ENCODE results near the gene SERGEF. TPM values are rescaled to one million over a fixed set of nuclear protein-coding genes. Genes with fewer than 3 reads are reported as not detected.
"Not testable (repeated sequence)": the region's sequence is repeated elsewhere in the genome, so short reads cannot be mapped to it uniquely, and the experiment has no call there.

Gene SERGEF
- total RNA-seq, 1 donor from 2014 or later, result 39.5 TPM

DNA sequence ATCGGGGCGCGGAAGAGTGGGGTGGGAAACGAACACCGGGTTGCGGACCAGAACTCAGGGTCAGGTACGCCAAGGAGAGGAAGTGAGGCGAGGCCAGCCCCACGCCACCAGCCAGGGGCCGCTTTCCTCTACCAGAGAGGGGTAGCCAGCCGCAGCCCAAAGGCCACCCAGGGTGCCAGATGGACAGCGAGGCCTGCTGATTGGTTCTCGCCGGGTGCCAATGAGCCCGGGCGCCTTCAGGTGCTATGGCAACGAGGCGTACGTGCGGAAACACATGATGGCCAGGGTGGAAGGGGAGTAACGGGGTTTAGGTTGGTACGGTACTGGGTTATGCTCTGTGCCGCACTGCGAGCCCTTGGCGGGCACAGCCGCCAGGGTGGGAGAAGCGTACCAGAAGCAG lies 128.9 kb downstream of the SERGEF start:
- intact Hi-C loops (cut with micrococcal nuclease), result no loop called here
- Mint-ChIP-seq H3K36me3 (ENCODE audit: low read depth) (no peaks in the 10 kb centered on the region), H3K27ac (no peak overlapping the region), H3K27me3 (ENCODE audit: low read depth) (no peaks in the 10 kb centered on the region), H3K9me3 (no peaks in the 10 kb centered on the region), H3K4me1 (ENCODE audit: low read depth) (no peaks in the 10 kb centered on the region), H3K4me3 (ENCODE audit: low read depth) (no peak overlapping the region)
- no peak for DNase-seq (ENCODE audit: low spot score)

DNA sequence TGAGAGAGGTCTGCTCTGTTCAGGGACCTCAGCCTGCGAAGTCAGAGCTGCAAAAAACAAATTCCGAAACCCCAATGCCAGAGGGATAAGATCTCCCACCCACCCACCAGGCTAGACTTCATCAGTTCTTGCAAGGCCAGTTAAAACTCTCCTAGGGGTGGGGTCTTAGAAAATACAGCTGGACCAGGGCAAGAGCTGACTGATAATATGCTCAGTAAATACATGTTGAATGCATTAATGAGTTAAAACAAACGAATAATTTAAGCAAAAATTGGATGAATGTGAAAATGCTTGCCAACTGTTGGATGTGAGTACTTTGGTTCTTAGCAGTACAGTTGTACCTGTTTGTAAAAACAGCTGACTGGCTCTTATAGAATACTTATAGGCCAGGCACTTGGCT lies 129.8 kb downstream of the SERGEF start:
- Mint-ChIP-seq H3K36me3 (ENCODE audit: low read depth) (no peaks in the 10 kb centered on the region), H3K9me3 (no peaks in the 10 kb centered on the region), H3K4me1 (ENCODE audit: low read depth) (no peaks in the 10 kb centered on the region), H3K27me3 (ENCODE audit: low read depth) (no peaks in the 10 kb centered on the region), H3K27ac (no peak overlapping the region), H3K4me3 (ENCODE audit: low read depth) (no peak overlapping the region)
- intact Hi-C loops (cut with micrococcal nuclease), result no loop called here
- DNase-seq (ENCODE audit: low spot score), result no peak

DNA sequence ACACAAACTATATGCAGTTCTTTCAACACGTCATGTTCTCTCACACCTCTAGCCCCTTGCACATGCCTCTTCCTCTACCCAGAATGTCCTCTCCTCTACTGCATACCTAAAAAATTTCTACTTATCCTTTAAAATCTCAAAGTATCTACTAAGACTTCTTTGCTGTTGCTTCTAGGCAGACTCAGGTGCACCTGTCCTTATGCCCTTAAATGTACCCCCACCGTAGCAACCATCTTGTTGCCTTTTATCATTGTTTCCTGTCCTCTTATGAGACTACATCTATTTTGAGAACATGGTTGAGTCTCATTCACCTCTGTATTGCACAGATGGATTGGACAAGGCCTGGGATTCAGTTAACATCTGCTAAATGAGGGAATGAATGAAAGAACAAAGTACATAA lies 134.1 kb downstream of the SERGEF start:
- no peak overlapping the region for H3K4me3 Mint-ChIP-seq (ENCODE audit: low read depth)
- no peaks in the 10 kb centered on the region for H3K27me3 Mint-ChIP-seq (ENCODE audit: low read depth)
- intact Hi-C loops (cut with micrococcal nuclease), result no loop called here
- peaks cover 2% of the 10 kb centered on the region for H3K36me3 Mint-ChIP-seq (ENCODE audit: low read depth)
- DNase-seq (ENCODE audit: low spot score), result no peak
- H3K27ac Mint-ChIP-seq, result no peak overlapping the region
- no peaks in the 10 kb centered on the region for H3K9me3 Mint-ChIP-seq
- H3K4me1 Mint-ChIP-seq (ENCODE audit: low read depth), result no peaks in the 10 kb centered on the region

DNA sequence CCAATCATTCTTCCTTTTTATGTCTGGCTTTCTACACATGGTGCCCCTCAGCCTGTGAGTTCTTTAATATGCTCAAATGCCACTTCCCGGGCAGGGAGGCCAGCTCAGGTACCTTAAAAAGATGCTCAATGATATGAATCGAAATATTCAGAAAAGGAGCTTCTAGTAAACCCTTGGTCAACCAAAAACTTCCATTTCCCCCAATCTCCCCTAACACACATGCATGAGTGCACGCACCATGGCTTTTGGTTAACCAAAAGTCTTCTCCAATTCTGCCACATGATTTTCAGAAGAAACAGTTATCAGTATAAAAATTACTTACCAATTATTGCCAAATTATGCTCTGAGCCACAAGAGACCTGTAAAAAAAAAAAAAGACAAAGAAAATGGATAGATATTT lies 135.0 kb downstream of the SERGEF start:
- no peak overlapping the region for H3K4me3 Mint-ChIP-seq (ENCODE audit: low read depth)
- H3K36me3 Mint-ChIP-seq (ENCODE audit: low read depth), result peaks cover 4% of the 10 kb centered on the region
- intact Hi-C loops (cut with micrococcal nuclease), result no loop called here
- no peaks in the 10 kb centered on the region for H3K9me3 Mint-ChIP-seq
- no peak for DNase-seq (ENCODE audit: low spot score)
- H3K4me1 Mint-ChIP-seq (ENCODE audit: low read depth), result no peaks in the 10 kb centered on the region
- no peak overlapping the region for H3K27ac Mint-ChIP-seq
- no peaks in the 10 kb centered on the region for H3K27me3 Mint-ChIP-seq (ENCODE audit: low read depth)

DNA sequence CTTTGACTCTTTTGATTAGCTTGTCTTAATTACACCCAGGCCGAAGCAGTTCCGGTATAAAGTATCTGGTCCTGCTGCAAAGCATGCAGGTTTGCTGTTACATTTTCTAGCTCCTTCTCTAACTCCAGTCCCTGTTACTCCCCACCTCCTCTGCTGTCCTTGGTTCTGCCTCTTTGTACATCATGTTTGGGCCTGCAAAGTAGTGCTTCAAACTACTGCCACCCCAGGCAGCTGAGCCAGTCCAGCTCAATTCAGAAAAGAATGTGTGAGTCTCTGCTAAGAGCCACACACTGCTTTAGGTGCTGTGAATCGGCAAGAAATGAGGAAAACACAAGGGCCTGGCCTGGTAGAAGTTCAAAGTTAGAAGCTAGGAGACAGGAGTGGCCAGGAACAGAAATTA lies 136.0 kb downstream of the SERGEF start:
- DNase-seq (ENCODE audit: low spot score), result no peak
- Mint-ChIP-seq H3K4me3 (ENCODE audit: low read depth) (no peak overlapping the region), H3K27ac (no peak overlapping the region), H3K9me3 (no peaks in the 10 kb centered on the region), H3K27me3 (ENCODE audit: low read depth) (no peaks in the 10 kb centered on the region), H3K36me3 (ENCODE audit: low read depth) (peaks cover 8% of the 10 kb centered on the region), H3K4me1 (ENCODE audit: low read depth) (no peaks in the 10 kb centered on the region)
- intact Hi-C loops (cut with micrococcal nuclease), result no loop called here

DNA sequence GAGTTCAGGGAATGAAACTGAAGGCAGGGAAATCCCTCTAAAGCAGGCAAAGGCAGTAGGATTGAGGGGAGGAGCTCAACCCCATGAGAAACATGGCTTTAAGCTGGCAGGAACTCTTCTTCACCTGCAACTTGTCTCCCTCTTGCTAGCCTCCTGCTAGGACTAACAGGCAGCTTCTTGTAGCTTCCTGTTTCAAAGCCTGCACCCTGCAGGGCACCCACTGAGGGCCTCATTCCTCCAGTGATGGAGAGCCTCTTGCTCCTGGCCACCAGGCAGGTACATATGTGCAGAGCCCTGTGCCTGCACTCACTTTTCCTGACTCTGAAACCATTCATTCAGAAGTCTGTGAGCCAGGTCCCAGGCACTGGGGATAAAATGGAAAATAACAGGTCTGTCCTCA lies 137.0 kb downstream of the SERGEF start:
- Mint-ChIP-seq H3K36me3 (ENCODE audit: low read depth) (peaks cover 8% of the 10 kb centered on the region), H3K4me1 (ENCODE audit: low read depth) (no peaks in the 10 kb centered on the region), H3K9me3 (no peaks in the 10 kb centered on the region), H3K27ac (no peak overlapping the region), H3K27me3 (ENCODE audit: low read depth) (no peaks in the 10 kb centered on the region), H3K4me3 (ENCODE audit: low read depth) (no peak overlapping the region)
- no peak for DNase-seq (ENCODE audit: low spot score)
- intact Hi-C loops (cut with micrococcal nuclease), result no loop called here

DNA sequence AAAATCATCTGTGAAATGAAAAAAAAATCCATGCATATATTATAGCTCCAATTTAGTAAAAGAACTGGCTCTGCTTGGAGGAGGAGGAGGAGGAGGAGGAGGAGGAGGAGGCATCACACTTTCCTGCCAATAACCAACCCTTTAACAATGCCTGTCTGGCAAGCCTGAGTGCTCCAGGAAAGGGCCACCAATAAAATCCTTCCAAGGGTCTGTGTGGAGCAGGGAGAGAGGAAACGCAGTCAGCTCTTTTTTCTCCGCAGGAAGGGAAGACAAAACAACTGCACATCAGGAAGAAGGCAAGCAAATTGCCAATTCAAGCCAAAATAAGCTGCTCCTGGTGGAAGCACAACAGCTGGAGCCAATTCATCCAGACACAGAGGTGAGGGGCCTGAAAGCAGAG lies 139.3 kb downstream of the SERGEF start:
- intact Hi-C loops (cut with micrococcal nuclease), result no loop called here
- H3K9me3 Mint-ChIP-seq, result peaks cover 5% of the 10 kb centered on the region
- H3K27ac Mint-ChIP-seq, result no peak overlapping the region
- no peaks in the 10 kb centered on the region for H3K4me1 Mint-ChIP-seq (ENCODE audit: low read depth)
- DNase-seq (ENCODE audit: low spot score), result no peak
- H3K27me3 Mint-ChIP-seq (ENCODE audit: low read depth), result no peaks in the 10 kb centered on the region
- H3K4me3 Mint-ChIP-seq (ENCODE audit: low read depth), result no peak overlapping the region
- peaks cover 19% of the 10 kb centered on the region for H3K36me3 Mint-ChIP-seq (ENCODE audit: low read depth)

DNA sequence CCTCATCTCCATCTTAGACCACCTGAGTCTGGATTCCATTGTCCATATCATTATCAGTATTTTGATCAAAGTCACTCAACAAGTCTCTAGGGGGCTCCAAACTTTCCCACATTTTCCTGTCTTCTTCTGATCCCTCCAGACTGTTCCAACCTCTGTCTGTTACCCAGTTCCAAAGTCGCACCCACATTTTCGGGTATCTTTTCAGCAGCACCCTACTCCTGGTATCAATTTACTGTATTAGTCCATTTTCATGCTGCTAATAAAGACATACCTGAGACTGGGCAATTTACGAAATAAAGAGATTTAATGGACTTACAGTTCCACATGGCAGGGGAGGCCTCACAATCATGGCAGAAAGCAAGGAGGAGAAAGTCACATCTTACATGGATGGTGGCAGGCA lies 144.4 kb downstream of the SERGEF start:
- DNase-seq (ENCODE audit: low spot score); H3K27ac Mint-ChIP-seq: not testable (repeated sequence)

DNA sequence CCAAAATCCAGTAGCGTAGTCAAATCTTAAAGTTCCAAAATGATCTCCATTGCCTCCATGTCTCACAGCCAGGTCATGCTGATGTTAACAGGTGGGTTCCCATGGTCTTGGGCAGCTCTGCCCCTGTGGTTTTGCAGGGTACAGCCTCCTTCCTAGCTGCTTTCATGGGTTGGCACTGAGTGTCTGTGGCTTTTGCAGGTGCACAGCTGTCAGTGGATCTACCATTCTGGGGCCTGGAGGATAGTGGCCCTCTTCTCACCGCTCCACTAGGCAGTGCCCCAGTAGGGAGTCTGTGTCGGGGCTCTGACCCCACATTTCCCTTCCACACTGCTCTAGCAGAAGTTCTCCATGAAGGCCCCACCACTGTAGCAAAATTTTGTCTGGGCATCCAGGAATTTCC lies 145.5 kb downstream of the SERGEF start:
- intact Hi-C loops (cut with micrococcal nuclease), result no loop called here
- no peak for DNase-seq (ENCODE audit: low spot score)
- H3K27me3 Mint-ChIP-seq (ENCODE audit: low read depth), result no peaks in the 10 kb centered on the region
- H3K27ac Mint-ChIP-seq, result no peak overlapping the region
- H3K36me3 Mint-ChIP-seq (ENCODE audit: low read depth), result peaks cover 17% of the 10 kb centered on the region
- H3K4me1 Mint-ChIP-seq (ENCODE audit: low read depth), result no peaks in the 10 kb centered on the region
- no peak overlapping the region for H3K4me3 Mint-ChIP-seq (ENCODE audit: low read depth)
- peaks cover 10% of the 10 kb centered on the region for H3K9me3 Mint-ChIP-seq

More for the DNA sequence above, 144.4 kb downstream of the SERGEF start:
- H3K4me3 Mint-ChIP-seq (ENCODE audit: low read depth); intact Hi-C loops (cut with micrococcal nuclease); H3K27me3 Mint-ChIP-seq (ENCODE audit: low read depth); H3K4me1 Mint-ChIP-seq (ENCODE audit: low read depth): not testable (repeated sequence)
- Mint-ChIP-seq H3K36me3 (ENCODE audit: low read depth) (peaks cover 21% of the 10 kb centered on the region), H3K9me3 (peaks cover 10% of the 10 kb centered on the region)

DNA sequence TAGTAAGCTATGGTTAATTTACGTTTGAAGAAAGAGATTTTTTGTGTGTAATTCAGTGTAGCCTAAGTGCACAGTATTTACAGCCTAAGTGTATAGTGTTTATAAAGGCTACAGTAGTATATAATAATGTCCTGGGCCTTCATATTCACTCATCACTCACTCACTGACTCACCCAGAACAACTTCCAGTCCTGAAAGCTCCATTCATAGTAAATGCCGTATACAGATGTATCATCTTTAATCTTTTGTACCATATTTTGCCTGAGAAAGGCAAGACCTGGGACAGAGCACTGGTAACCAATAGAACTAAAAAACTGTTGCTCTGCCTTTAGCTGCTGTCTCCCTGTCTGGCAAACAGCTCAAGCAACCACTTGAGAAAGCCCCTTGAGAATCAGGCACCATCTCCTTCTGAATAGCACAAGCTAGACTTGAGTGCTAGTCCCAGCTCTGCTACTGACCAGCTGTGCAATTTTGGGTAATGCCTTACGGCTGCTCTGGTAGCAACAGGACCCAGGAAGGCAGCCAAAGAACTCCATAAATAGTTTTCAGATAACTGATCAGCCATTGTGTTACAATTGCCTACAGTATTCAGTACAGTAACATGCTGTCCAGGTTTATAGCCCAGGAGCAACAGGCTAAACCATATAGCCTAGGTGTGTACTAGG lies 146.9 kb downstream of the SERGEF start:
- H3K27me3 Mint-ChIP-seq (ENCODE audit: low read depth), result no peaks in the 10 kb centered on the region
- intact Hi-C loops (cut with micrococcal nuclease), result no loop called here
- H3K4me3 Mint-ChIP-seq (ENCODE audit: low read depth), result no peak overlapping the region
- no peaks in the 10 kb centered on the region for H3K4me1 Mint-ChIP-seq (ENCODE audit: low read depth)
- DNase-seq (ENCODE audit: low spot score), result no peak
- peaks cover 17% of the 10 kb centered on the region for H3K36me3 Mint-ChIP-seq (ENCODE audit: low read depth)
- no peak overlapping the region for H3K27ac Mint-ChIP-seq
- H3K9me3 Mint-ChIP-seq, result peaks cover 10% of the 10 kb centered on the region

DNA sequence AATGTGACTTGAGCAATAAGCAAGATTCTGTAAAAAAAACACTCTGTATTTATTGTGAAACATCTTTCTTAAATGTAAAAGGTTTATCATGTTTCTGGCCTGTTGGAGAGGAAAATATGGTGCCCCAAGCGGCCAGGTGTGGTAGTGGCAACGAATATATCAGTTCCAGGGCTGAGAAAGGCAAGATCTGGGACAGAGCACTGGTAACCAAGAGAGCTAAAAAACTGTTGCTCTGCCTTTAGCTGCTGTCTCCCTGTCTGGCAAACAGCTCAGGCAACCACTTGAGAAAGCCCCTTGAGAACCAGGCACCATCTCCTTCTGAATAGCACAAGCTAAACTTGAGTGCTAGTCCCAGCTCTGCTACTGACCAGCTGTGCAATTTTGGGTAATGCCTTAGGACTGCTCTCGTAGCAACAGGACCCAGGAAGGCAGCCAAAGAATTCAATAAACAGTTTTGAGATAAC lies 148.3 kb downstream of the SERGEF start:
- no peak for DNase-seq (ENCODE audit: low spot score)
- Mint-ChIP-seq H3K27me3 (ENCODE audit: low read depth) (no peaks in the 10 kb centered on the region), H3K4me1 (ENCODE audit: low read depth) (no peaks in the 10 kb centered on the region), H3K27ac (no peak overlapping the region), H3K4me3 (ENCODE audit: low read depth) (no peak overlapping the region), H3K36me3 (ENCODE audit: low read depth) (peaks cover 9% of the 10 kb centered on the region), H3K9me3 (peaks cover 10% of the 10 kb centered on the region)
- intact Hi-C loops (cut with micrococcal nuclease), result no loop called here

DNA sequence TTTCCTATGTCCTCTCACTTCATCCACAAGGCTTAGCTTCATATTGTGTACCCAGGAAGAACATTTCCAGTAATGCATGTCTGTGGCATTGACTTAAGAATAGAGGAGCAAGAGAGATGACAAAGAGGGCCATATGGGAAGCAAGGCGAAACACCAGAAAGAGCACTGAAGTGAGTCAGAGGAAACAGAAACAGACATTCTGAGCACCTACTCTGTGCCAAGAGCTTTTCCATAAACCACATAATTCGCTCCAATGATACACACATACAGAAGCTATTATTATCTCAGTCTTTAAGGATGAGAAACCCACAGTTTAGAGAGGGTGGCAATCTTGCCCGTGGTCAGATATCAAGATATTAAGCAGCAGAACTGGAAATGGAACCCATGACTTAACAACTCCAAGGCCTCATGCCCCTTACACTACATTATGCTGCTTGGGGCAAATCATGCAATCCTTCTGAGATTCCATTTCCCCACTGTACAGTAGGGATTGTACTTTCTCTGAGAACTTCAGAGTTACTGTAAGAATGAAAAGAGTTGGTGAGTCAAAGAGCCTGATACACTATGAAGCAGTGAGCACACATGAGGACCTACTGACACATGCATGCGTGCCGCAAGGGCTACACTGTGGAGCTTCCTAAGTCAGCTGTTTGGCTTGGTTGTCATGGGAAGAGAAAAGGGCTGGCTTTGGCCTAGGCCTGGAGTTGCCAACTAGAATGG lies 151.7 kb downstream of the SERGEF start:
- intact Hi-C loops (cut with micrococcal nuclease), result no loop called here
- Mint-ChIP-seq H3K4me1 (ENCODE audit: low read depth) (peaks cover 1% of the 10 kb centered on the region), H3K4me3 (ENCODE audit: low read depth) (no peak overlapping the region), H3K27ac (no peak overlapping the region), H3K27me3 (ENCODE audit: low read depth) (no peaks in the 10 kb centered on the region), H3K36me3 (ENCODE audit: low read depth) (no peaks in the 10 kb centered on the region), H3K9me3 (no peaks in the 10 kb centered on the region)
- no peak for DNase-seq (ENCODE audit: low spot score)

DNA sequence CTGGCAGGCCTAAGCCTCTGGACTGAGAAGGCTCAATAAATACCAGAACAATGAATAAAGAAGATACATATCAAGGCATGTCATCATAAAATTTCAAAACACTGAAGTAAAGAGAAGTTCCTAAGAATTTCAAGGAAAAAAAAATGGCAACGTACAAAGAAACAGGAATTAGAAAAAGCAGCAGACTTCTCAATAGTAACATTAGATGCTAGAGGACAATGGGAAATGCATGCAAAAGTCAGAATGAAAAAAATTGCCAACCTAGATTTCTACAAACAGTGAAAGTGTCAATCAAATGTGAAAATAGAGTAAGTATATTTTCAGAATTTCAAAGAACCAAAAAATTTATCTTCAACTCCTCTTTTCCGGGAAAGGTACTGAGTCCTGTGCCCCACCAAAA lies 153.3 kb downstream of the SERGEF start:
- Mint-ChIP-seq H3K9me3 (no peaks in the 10 kb centered on the region), H3K27ac (no peak overlapping the region), H3K4me1 (ENCODE audit: low read depth) (peaks cover 6% of the 10 kb centered on the region), H3K36me3 (ENCODE audit: low read depth) (no peaks in the 10 kb centered on the region), H3K27me3 (ENCODE audit: low read depth) (no peaks in the 10 kb centered on the region), H3K4me3 (ENCODE audit: low read depth) (no peak overlapping the region)
- no peak for DNase-seq (ENCODE audit: low spot score)
- intact Hi-C loops (cut with micrococcal nuclease), result no loop called here
